Midbrain (tissue), 1 donor: ENCODE data around the gene CANX.
"Not testable (repeated sequence)": the region's sequence is repeated elsewhere in the genome, so short reads cannot be mapped to it uniquely, and the experiment has no call there.

Experiments
- DNase-seq: peaks from one replicate; lab custom pipeline; 2025; lab: John Stamatoyannopoulos, UW

The CANX gene, protein sequence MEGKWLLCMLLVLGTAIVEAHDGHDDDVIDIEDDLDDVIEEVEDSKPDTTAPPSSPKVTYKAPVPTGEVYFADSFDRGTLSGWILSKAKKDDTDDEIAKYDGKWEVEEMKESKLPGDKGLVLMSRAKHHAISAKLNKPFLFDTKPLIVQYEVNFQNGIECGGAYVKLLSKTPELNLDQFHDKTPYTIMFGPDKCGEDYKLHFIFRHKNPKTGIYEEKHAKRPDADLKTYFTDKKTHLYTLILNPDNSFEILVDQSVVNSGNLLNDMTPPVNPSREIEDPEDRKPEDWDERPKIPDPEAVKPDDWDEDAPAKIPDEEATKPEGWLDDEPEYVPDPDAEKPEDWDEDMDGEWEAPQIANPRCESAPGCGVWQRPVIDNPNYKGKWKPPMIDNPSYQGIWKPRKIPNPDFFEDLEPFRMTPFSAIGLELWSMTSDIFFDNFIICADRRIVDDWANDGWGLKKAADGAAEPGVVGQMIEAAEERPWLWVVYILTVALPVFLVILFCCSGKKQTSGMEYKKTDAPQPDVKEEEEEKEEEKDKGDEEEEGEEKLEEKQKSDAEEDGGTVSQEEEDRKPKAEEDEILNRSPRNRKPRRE

DNA sequence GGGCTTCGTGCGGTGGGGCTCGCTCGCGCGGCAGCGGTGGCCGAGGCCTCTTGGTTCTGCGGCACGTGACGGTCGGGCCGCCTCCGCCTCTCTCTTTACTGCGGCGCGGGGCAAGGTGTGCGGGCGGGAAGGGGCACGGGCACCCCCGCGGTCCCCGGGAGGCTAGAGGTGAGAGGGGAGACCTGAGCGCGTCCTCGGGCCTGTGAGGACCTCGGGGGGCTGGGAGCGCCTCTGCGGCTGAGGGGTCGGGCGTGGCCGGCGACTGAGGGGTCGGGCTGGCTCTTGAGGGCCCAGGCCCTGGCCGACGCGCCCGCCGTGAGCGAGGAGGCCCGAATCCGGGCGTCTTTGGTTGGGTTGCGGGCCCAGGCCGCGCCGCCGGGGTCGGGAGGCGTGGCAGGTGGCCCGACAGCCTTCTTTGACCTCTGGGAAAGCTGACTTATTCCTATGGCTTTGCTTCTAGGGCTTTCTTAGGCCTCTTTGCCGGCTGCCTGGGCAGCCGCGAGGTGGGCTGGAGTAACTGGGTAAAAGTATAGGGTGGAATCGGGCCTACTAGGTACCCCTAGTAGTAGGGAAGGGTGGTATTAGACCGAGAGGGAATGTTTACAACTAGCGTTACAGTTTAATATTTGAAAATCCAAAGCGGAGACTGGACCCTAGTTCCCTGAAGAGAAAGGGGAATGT is at the start of gene CANX:
CANX (plus strand) TSS at position 33 of the 681 bp plus-strand sequence. CDS start 6,715 bp downstream, outside the sequence.
- DNase-seq = no peak

DNA sequence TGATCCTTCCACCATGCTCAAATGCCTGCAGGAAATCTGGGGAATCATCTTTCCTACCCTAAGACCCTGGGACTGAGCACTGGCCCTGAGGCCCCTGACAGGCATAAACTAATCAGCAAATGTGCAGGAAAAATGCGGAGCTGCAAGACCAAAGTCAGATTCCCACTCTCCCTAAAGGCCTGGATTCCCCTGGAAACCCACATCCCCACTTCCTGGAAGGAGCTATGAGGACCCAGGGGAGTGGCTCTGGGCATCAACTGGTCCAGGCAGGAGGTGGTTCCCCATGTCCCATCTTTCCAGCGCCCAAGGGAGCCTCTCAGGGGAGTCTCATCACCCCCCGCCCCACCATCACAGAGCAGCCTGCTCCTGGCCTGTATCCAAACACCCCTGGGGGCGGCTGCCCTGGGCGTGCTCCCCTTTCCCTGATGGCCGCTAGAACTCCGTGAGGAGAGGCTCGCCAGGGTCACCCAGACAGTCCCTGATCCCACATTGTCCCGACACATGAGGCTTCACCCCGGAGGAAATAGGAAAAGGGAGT is 49.5 kb upstream of the CANX start:
- DNase-seq = not testable (repeated sequence)

DNA sequence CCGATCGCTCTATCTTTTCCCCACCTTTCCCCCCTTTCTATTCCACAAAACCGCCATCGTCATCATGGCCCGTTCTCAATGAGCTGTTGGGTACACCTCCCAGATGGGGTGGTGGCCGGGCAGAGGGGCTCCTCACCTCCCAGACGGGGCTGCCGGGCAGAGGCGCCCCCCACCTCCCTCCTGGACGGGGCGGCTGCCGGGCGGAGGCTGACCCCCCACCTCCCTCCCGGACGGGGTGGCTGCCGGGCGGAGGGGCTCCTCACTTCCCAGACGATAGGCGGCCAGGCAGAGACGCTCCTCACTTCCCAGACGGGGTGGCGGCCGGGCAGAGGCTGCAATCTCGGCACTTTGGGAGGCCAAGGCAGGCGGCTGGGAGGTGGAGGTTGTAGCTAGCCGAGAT is 48.5 kb upstream of the CANX start:
- DNase-seq = not testable (repeated sequence)

DNA sequence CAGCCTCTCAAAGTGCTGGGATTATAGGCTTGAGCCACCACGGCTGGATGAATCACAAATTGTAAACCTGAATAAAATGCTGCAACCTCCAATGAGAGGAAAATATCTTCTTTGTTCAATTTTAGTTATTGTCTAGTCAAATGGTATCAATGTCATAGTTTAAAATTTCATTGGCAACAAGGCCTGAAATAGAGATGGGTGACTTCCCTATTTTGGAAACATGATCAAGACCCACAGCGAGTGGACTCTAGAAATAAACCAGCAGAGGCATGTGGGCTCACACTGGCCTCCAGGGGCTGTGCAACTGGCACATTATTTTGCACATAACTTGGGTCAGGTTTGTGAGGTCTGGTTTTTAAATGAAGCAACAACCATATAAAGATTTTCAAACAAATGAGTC is 45.6 kb upstream of the CANX start:
- DNase-seq = not testable (repeated sequence)

DNA sequence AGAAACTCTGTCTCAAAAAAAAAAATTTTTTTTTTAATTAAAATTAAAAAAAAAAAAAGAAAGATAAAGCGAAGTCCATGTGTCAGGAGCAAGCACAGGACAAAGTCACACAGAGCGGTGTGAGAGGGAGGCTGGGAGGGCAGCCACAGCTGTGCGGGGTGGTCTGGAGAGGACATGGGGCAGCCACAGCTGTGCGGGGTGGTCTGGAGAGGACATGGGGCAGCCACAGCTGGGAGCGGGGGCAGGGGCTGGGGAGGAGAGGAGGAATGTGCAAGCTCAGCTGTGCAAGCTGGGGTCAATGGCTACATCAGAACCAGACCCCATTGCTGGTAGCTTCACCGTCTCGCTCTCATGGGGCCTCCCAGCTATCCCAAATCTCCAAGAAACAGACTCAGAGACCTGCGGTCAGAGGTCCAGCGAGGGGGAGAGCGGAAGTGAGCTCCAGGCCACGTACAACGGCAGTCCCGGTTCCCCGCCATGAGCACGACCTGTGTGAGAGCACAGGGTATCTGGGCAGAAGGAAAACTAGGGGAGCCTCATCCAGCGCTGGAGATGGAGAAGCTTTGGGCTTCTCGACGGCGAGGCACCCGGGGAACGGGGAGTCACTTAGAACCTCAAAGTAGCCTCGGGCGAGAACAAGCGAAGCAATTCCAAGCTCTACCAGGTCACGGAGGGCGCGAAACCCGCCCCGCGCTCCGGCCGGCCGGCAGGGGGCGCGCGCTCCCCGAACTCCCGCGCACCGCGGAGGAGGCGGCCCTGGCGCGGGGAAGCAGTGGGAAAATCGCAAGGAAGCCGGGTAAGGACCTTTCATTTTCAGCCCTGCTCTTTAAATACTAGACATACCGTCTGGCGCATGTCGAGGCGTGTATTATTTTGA is 41.2 kb upstream of the CANX start:
- DNase-seq = not testable (repeated sequence)

DNA sequence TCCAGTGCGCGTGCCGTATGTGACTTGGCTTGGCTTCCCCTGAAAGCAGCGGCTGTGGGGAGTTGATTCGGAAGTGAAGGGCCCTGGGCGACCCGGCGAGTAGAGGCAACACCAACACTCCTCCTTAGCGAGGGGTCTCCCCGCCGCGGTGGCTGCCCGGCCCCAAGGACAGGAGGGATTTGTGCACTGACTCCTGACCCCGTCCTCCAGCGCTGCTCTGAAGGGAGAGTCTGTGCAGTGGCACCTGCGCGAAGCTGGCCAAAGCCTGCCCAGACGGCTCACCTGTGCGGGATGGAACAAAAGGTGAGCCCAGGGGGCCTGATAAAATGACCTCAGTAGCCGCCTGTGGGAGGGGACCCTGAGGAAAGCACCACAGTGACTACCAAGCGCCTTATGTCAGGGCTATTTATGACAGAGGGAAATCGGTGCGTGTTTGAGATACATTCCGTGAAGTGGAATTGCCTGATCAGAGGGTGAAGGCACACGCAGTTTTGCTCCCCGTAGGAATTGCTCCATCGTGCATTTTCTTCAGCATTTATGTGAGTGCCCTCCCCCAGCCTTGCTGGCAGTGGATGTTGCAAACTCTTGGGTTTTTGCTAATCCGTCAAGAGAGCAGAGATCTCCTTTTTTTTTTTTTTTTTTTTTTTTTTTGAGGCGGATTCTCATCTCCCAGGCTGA is 40.4 kb upstream of the CANX start:
- not testable (repeated sequence) for DNase-seq

DNA sequence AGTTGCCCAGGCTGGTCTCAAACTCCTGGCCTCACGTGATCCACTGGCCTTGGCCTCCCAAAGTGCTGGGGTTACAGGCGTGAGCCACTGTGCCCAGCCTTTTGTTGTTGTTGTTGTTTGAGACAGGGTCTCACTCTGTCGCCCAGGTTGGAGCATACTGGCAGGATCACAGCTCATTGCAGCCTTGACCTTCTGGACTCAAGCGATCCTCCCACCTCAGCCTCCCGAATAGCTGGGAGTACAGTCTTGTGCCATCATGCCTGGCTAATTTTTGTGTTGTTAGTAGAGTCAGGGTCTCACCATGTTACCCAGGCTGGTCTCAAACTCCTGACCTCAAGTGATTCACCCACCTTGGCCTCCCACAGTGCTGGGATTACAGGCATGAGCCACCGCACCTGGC is 37.1 kb upstream of the CANX start:
- not testable (repeated sequence) for DNase-seq

DNA sequence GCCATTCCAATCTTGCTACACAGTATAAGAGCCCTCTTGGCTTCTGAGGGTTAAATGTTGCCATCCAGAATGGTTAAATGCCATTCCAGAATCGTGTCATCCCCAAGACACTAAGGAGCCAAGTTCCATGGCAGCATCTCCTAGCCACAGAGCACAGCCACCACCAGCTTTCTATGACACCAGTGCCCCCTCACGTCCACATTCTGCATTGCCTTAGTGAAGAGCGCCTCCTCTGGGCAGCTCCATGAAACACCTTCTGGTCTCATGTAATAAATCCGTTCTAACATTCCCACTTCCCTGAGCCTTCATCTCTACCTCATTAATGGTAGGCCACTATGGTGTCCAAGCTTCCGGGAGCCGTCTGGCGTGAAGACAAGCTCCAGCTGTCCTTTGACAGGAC is 30.4 kb upstream of the CANX start:
- DNase-seq = peak; percentile 35

DNA sequence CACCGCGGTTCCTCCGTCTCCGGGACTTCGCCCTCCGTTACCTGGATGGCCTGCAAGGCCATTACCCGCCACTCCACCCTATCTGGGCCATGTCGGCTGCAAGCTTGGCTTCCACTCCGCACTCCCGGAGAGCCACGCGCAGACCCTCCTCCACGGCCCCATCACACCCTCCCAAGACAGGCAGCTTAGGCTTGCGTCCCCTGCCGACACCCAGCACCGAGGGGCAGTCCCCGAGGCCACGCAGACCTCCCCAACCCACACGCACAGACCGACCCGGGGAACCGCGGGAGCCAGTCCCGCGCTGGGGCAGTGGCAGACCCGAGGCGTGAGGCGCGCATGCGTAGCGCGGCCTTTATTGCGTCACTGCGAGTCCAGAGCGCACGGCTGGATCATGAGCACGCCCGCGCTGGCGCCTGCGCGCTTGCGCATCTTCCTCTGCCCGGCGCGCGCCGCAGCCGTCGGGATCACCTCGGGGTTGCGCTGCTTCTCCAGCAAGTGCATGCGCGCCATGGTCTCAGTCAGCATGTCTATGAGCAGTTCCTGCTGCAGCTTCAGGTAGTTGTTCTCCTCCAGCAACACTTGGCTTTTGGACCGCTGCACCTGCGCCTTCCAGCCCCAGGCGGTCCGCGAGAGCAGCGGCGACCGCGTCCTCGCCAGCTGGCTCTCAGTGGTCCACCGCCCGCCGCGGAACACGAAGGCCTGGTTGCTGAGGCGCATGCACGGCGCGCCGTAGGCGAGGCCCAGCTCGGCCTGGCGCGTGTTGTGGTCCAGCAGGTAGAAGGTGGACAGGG is 20.3 kb upstream of the CANX start:
- peak; percentile 95 for DNase-seq

DNA sequence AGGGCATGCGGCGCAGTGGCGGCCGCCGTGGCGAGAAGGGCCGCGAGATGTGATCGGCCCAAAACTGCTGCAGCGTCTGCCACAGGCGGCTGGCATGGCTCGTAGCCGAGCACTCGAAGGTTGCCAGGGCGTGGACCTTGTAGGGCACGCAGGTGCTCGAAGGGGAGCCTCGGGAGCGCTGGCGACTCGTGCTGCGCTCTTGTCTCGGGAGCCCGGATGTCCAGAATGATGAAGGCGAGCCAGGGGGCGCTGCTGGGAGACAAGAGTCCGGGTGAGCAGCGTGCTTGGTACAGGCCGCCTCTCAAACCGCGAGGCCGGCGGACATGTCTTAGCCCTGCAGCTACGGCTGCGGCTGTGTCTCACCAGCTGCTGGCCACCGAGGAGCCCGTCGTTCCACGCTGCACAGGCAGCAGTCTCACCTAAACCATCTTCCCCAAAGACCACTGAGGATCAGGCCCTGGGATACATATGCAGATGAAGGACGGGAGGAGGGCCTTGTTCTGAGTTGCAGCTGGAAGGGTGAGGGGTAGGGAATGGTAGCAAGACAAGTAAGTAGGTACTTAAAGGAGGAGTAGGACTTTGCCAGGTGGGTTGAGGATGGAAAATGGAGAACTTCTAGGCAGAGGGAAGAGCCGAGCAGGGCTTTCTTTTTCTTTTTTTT is 19.6 kb upstream of the CANX start:
- peak; percentile 46 for DNase-seq

DNA sequence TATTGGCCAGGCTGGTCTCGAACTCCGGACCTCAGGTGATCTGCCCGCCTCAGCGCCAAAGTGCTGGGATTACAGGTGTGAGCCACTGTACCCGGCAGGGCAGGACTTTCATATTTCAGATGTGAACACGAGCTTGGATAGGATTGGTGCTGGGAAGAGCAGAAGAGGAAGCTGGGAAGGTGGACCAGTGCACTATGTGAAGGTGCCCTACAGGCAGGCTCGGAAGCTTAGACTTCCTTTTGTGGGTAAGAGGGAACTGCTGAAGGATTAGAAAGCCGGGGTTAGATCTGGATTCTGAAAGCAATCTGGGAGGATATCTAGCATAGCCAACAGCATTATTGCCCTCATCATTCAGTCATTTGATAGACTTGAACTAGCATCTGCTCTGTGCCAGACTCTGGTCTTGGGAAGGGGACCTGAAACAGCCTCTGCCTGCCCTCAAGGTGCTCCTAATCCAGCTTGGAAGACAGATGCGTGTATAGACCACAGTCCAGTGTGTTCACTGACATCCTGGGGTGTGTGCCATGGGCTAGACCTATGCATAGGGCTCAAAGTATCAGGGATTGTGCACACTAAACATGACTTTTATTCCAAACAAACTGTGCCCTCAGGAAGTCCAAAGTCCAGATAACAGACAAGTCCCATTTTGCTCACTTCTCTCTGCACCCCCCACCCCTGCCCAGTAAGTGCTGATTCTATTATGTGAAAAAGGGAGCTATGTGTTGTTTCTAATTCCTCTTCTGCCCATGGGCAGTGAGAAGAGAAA is 18.6 kb upstream of the CANX start:
- DNase-seq = no peak

DNA sequence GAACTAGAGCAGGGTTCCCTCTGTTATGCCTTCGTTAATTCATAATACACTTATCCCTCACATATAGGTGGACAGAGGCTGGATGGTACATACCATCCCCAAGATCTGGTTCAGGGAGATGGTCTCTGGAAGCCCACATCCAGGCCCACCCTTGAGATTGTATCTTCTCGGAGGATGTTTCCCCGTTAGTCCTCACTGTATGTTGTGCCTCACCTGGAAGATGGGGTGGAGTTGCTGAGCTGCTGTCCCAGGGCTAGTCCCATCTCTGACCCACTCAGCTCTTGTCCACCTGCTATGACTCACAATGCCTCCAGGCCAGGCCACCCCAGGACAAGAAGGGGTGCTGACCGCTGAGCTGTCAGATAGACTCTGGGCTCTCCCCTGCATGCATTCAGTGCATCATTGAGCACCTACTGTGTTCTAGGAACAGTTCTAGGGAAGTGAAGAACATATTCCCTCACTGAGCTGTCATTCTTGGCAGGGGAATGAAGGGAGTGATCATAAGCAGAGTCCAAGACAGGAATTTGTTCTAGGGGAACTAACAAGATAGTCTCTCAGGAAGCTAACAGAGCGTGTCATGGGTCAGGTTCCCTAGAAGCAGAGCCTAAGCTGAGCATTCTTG is 17.9 kb upstream of the CANX start, which contains the start of gene CBY3:
CBY3 (minus strand) TSS at position 255 of the 622 bp plus-strand sequence; CDS start at position 139, 116 bp downstream.
- DNase-seq = no peak

DNA sequence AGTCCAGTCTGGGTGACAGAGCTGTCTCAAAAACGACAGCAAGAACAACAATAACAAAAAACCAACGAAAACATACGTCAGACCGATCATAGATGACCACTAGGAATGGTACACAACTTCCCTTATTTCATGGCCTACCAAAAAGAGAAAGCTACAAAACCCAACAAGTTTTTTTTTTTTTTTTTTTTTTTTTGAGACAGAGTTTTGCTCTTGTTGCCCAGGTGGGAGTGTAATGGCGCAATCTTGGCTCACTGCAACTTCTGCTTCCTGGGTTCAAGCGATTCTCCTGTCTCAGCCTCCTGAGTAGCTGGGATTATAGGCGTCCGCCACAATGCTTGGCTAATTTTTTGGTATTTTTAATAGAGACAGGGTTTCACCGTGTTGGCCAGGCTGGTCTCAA is 9.6 kb upstream of the CANX start:
- not testable (repeated sequence) for DNase-seq

DNA sequence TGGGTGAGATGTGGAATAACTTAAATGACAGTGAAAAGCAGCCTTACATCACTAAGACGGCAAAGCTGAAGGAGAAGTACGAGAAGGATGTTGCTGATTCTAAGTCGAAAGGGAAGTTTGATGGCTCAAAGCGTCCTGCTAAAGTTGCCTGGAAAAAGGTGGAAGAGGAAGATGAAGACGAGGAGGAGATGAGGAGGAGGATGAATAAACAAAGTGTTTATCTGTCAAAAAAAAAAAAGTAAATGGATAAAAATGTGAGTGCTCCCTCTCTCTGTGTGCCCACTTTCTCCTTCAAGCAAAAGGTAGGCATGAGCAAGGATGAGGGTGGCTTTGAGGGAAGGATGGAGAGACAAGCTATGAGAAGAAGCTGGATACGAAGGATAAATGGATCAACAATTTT is 4.2 kb upstream of the CANX start:
- no peak for DNase-seq

DNA sequence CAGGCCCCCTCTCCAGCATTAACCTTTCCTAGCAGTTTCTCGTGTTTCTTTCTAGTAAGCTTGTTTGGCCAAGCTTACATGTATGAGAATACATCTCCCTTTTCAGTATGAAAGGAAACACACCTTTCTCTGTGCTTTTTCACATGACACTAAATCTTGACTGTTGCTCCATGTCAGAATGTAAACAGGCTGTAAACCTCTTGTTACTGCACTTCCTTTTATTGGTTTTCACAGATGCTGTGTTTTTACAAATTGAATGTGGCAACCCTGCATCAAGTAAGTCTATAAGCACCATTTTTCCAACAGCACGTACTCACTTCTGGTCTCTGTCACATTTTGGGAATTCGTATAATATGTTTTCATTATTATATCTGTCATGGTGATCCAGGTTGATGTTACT is 2.2 kb upstream of the CANX start:
- DNase-seq = no peak

DNA sequence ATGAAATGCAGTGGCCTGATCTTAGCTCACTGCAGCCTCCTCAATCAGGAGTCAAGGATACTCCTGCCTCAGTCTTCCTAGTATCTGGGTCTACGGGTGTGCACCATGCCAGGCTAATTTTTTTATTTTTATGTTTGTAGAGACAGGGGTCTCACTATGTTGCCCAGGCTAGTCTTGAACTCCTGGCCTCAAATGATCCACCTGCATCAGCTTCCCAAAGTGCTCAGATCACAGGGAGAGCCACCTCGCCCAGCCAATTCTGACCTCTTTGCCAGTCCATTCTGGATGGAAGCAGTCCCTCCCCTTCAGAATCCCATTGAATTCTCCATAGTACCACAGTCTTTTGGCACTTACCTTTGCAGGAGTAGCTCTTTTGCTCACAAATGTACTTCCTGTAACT is 1.7 kb upstream of the CANX start:
- DNase-seq = no peak

DNA sequence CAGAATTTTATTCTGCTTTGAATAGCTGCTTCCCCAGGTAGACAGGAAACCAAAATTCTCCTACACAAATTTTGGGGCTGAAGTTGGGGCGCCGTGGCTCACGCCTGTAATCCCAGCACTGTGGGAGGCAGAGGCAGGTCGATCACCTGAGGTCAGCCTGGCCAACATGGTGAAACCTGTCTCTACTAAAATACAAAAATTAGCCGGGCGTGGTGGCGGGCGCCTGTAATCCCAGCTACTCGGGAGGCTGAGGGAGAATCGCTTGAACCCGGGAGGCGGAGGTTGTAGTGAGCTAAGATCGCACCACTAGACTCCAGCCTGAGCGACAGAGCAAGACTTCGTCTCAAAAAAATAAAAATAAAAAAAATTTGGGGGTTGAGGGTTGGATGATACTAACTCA is 1.2 kb upstream of the CANX start:
- DNase-seq = not testable (repeated sequence)
